Fibroblast of skin of right quadriceps (primary cell): ENCODE results near the gene ITGA1.
"Not testable (repeated sequence)": the region's sequence is repeated elsewhere in the genome, so short reads cannot be mapped to it uniquely, and the experiment has no call there.

Experiments
- DNase-seq: peaks from one replicate; pipeline ENCODE4 v3.0.0-alpha.2; 2013

ITGA1 gene

DNA sequence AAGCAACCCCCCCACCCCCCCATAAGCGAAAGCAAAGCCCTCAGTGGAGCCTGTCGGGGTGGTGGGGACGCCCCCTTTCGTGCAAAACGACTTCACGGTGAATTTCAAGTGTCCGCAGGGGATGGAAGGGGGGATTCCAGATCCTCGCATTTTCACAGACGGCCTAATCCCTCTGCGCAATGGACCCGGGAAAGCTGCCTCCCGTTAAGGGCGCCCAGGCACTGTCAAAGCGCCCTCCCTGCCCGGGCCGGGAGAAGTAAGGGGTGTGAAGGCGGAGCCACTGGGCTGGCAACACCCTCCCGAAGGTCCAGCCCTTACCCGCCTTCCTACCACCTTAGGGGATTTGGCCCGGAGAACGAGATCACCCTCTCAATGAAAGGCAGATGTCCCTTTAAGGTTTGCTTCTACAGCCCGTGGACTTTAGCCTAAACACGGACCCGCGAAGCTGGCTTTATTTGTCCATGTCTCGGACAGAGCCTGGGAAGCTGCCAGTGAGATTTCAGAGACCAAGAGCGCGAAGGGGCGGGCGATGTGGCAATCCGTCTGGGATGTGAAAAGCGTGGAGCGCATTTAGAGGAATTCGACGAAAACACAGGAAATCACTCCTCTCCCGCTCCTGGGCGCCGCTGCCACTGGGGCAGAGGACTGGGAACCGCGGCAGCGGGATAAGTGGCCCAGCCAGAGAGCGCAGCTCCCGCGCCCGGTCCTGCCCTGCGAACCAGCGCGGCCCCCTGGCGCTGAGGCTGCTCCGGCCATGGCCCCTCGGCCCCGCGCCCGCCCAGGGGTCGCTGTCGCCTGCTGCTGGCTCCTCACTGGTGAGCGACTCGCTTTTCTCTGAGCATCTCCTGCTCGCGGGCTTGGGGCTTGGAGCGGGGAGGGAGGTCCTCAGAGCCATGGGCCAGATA, at the start of gene ITGA1, which contains the start of gene PELO:
TSS of gene ITGA1 (plus strand) at position 317 of the 905 bp plus-strand sequence. CDS start at position 755, 438 bp downstream.
TSS of gene PELO (plus strand) at position 317 of the 905 bp plus-strand sequence. CDS start 12,479 bp downstream, outside the sequence.
- peak; percentile 80 for DNase-seq

DNA sequence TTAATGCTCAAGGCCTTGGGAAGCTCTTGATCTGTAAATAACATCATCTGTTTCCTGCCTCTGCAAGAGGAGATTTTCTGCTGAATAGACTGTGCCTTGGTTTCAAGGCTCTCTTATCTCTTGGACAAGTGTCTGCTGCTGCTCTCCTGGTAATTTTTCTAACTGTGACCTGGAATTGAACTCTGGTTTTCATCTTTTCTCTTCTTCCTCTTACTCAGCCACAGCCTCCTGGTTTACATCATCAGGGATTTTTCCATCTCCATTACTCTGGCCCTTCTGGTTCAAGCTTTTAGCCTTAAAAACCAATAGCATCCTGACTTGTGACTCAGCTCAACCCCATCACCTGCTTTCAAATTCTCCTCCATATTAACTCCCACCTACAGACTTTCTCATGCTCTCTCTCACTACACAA, 49.6 kb upstream of the ITGA1 start:
- no peak for DNase-seq

- no peak for DNase-seq
These were observed 47.7 kb upstream of the ITGA1 start for GRCh38 chr5:52740007-52740406.

- DNase-seq = no peak
These were observed 44.7 kb upstream of the ITGA1 start for GRCh38 chr5:52743012-52743411.

GRCh38 chr5:52743529-52743928, 44.2 kb upstream of the ITGA1 start:
- DNase-seq = no peak

- peak; percentile 64 for DNase-seq
These were observed 43.7 kb upstream of the ITGA1 start for GRCh38 chr5:52743970-52744369.

DNA sequence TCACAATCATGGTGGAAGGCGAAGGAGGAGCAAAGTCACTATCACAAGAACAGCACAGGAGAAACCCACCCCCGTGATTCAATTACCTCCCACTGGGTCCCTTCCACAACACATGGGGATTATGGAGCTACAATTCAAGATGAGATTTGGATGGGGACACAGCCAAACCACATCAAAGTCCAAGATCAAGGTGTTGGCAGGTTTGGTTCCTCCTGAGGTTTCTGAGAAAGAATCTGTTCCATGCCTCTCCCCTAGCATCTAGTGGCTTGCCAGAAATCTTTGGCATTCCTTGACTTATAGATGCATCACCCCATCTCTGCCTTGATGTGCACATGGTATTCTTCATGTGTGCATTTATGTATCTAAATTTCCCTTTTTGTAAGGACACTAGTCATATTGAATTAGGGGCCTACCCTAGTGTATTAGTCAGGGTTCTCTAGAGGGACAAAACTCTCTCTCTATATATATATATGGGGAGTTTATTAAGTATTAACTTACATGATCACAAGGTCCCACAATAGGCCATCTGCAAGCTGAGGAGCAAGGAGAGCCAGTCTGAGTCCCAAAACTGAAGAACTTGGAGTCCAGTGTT, 42.8 kb upstream of the ITGA1 start:
- not testable (repeated sequence) for DNase-seq

DNA sequence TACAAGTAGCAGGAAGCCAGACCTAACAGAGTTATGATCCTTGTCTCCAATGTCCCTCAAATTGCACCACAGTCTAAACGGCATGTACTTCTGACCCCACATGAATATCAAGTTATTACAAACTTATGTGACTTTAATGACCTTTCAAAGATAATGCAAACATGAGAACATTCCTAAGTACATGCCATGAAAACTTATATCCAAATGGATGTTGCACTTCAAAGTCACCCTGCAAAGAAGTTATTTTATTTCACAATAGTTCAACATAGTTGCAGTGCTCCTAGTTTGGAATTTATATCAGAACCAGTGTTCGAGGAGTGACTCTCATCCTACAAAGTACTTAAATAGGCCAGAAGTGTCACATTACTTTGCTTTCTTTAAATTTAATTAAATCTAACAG, 41.2 kb upstream of the ITGA1 start:
- peak; percentile 74 for DNase-seq

- no peak for DNase-seq
These were observed 39.1 kb upstream of the ITGA1 start for GRCh38 chr5:52748590-52748989.

GRCh38 chr5:52749666-52750065, 38.0 kb upstream of the ITGA1 start:
- no peak for DNase-seq

DNA sequence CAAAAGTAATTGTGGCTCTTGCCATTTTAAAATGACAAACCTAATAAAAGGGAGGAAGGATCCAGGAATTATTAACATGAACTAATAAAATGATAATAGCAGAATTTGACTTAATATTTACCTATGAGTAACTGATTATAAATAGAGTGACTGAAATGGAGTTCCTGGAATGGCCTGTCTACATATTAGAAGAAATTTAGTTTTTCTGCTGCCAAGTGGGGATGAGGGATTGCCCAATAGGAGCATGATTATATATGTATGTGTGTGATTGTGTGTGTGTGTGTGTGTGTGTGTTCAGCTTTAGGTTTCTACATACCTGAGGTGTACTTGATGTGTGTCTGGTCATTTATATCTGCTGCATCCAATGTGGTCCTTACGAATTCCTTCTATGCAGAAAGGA, 36.6 kb upstream of the ITGA1 start:
- no peak for DNase-seq

- no peak for DNase-seq
These were observed 33.7 kb upstream of the ITGA1 start for GRCh38 chr5:52754051-52754450.

DNA sequence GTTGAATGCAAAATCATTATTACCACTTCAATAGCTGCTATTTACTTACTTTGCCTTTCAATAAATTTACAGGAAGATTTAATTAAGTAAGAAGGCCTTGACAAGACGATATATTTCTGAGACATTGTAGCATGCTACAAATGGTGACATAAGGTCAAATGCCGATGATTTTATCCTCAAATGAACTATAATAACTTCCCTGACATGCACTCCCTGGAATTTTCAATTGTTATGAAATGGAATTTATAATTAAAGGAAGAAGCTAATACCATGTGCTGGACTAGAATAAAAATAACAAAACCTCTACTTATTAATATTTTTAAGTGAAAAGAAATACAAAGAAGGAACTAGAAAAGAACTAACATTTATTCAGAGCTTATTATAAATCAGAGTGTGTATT, 30.2 kb upstream of the ITGA1 start:
- DNase-seq = no peak

- DNase-seq = no peak
These were observed 29.7 kb upstream of the ITGA1 start for GRCh38 chr5:52758014-52758413.

DNA sequence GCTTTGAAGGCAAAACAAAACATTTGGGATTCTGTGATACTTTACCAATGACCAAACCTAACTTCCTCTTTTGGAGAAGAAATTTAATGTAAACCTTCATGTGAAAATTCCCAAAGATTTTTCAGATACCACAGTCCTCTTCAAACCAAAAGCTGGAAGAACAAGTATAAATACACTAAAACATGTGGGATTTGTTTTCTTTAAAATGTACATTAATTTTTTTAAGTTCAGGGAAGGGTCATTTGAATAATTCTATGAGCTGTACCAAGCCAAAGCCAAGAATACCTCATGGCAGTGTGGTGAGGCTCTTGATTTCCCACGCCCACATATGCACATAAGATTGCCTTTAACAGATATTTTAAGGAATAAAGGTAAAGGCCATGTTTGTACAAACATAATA, 28.4 kb upstream of the ITGA1 start:
- no peak for DNase-seq

DNA sequence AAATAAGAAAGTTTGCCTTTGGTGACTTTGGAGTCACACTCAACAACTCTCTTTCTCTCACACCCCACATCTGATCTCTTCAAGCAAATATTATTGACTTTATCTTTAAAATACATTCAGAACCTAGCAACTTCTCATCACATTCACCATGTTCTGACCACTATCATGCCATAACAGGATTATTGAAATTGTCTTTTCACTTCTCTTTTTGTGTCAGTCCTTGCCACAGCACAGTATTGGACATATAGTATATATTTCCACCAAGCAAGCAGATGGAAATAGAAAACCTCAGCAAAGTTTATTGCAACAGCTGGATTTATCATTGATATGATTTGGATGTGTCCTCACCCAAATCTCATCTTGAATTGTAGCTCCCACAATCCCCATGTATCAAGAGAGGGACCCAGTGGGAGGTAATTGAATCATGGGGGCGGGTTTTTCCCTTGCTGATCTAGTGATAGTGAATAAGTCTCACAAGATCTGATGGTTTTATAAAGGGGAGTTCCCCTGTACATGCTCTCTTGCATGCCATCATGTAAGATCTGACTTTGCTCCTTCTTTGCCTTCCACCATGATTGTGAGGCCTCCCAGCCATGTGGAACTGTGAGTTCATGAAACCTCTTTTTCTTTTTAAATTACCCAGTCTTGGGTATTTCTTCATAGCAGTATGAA, 26.9 kb upstream of the ITGA1 start:
- DNase-seq = no peak

- no peak for DNase-seq
These were observed 20.4 kb upstream of the ITGA1 start for GRCh38 chr5:52767217-52767743.

- DNase-seq = no peak
These were observed 19.8 kb upstream of the ITGA1 start for GRCh38 chr5:52767766-52768480.

DNA sequence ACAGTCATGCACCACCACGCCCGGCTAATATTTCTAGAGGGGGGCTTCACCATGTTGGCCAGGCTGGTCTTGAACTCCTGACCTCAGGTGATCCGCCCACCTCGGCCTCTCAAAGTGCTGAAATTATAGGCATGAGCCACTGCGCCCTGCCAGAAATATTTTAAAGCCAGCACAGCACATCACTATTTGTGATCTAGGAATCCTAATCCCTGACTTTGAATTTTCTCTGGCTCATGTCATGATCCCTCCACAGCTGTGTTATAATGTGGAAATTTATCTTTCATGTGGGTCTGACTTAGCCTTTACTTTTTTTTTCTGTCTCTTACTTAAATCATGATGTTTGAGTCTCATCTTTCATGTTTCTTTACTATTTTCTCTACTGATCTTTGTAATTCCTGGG, 18.7 kb upstream of the ITGA1 start:
- DNase-seq = no peak

- DNase-seq = no peak
These were observed 17.3 kb upstream of the ITGA1 start for GRCh38 chr5:52770287-52770939.

GRCh38 chr5:52771343-52772039, 16.2 kb upstream of the ITGA1 start:
- DNase-seq = no peak

DNA sequence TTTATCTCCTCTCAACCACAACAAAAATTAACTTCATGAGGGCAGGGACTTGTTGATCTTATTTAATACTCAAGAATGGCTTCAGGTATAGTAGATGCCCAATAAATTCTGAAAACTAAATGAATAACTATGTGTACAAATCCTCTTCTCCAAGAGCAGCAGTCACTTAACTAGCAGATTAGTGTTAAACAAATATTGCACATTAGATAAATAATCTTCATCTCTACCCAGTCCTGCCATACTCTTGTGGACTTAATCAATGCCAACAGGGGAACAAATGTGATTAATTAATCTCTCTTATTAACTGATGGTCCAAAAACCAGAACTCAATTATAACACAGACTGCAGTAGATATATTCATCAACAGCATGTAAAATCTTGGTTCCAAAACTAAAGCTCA, 15.0 kb upstream of the ITGA1 start:
- DNase-seq = no peak
